ENCODE results near the gene FOXI2.

DNA sequence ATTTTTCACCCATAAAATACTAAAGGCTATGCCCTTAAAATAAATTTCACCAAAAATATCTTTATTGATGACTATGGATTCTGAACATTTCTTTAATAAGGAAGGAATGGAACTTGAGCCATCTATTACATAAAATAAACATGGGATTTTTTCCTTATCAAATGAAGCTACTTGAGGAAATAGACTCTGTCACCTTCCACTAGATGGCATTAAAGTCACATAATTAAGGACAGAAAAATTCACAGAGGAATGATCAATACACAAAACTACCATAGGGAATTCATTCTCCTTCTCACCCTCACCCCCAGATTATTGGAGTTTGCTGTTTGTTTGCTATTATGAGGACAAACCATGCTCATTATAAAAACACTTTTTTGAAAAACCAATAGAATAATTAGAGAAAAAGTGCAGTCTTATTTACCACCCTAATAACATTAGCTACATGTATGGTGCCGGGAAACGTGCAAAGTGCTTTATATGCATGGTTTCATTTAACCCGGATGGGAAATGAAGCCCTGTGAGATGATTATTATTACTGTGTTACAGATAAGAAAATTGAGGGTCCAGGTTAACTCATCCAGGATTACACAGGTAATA is 21.1 kb upstream of the FOXI2 start:
- TF ChIP-seq, protein P1, sequence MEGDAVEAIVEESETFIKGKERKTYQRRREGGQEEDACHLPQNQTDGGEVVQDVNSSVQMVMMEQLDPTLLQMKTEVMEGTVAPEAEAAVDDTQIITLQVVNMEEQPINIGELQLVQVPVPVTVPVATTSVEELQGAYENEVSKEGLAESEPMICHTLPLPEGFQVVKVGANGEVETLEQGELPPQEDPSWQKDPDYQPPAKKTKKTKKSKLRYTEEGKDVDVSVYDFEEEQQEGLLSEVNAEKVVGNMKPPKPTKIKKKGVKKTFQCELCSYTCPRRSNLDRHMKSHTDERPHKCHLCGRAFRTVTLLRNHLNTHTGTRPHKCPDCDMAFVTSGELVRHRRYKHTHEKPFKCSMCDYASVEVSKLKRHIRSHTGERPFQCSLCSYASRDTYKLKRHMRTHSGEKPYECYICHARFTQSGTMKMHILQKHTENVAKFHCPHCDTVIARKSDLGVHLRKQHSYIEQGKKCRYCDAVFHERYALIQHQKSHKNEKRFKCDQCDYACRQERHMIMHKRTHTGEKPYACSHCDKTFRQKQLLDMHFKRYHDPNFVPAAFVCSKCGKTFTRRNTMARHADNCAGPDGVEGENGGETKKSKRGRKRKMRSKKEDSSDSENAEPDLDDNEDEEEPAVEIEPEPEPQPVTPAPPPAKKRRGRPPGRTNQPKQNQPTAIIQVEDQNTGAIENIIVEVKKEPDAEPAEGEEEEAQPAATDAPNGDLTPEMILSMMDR (IDR thresholded peaks at IDR 0.05) = peak; percentile 72
- TF ChIP-seq EZH2 (IDR thresholded peaks at IDR 0.05) (no peak), EZH2phosphoT487 (IDR thresholded peaks at IDR 0.05) (no peak)

Measured in neural progenitor cell (in vitro differentiated cells).